Esophagus muscularis mucosa (tissue), 4 donors: ENCODE data around the gene UBAC2.

Experiments
- EP300 ChIP-seq: sonication (generic); formaldehyde crosslinking; IDR thresholded peaks from one replicate; pipeline ENCODE4 v1.6.1; 2017; ENCODE audit warnings: antibody characterized with exemption
- POLR2A ChIP-seq: fragments of 450-650 bp; IDR thresholded peaks from one replicate; pipeline ENCODE4 v1.6.1; 2017; ENCODE audit warnings: antibody characterized with exemption, moderate library complexity, mild to moderate bottlenecking, low read depth
- POLR2AphosphoS5 ChIP-seq, 2 donors: sonication (generic); formaldehyde crosslinking; IDR thresholded peaks; one replicate each; pipeline ENCODE4 v1.6.1; 2017; ENCODE audit warnings: antibody characterized with exemption in 2 of 2
- TF ChIP-seq, protein P1 (sequence below), 3 experiments: fragments of 200-600 bp in 2 of 3; fragments of 450-650 bp in 1 of 3; sonication (generic) in 2 of 3; IDR thresholded peaks; one replicate each; pipeline ENCODE4 v1.5.1; 2017 to 2019; ENCODE audit warnings: antibody characterized with exemption in 3 of 3, mild to moderate bottlenecking in 2 of 3, moderate library complexity in 1 of 3

DNA sequence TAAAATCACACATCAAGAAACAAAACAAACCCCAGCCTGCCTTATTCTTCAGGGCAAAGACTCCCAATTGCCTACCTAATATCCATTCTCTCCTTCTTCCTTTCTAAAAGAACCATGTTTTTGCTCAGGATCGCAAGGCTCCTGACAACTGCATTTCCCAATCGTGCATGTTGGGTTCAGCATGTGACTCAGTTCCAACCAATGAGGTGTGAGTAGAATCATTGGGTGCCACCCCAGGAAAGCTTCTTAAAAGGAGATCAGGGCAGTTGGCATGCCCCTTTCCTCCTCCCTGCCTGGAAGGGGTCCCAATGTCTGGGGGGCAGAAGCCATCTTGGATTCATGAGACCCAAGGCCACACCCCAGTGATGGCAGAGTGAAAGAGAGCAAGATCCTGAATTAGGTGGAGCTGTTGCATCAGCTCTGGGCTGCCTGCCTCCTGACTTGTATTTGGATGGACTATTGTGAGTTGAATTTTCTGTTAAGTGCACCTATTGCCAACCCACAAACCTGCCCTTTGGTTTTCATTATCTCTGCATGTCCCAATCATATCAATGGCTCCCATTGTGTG is 26.0 kb upstream of the UBAC2 start:
- TF ChIP-seq, protein P1, sequence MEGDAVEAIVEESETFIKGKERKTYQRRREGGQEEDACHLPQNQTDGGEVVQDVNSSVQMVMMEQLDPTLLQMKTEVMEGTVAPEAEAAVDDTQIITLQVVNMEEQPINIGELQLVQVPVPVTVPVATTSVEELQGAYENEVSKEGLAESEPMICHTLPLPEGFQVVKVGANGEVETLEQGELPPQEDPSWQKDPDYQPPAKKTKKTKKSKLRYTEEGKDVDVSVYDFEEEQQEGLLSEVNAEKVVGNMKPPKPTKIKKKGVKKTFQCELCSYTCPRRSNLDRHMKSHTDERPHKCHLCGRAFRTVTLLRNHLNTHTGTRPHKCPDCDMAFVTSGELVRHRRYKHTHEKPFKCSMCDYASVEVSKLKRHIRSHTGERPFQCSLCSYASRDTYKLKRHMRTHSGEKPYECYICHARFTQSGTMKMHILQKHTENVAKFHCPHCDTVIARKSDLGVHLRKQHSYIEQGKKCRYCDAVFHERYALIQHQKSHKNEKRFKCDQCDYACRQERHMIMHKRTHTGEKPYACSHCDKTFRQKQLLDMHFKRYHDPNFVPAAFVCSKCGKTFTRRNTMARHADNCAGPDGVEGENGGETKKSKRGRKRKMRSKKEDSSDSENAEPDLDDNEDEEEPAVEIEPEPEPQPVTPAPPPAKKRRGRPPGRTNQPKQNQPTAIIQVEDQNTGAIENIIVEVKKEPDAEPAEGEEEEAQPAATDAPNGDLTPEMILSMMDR (IDR thresholded peaks at IDR 0.05): no peak
- TF ChIP-seq POLR2AphosphoS5 (IDR thresholded peaks at IDR 0.05) (no peak), EP300 (no peak), POLR2A (no peak)
